ENCODE results near the gene TMEM150C. TPM values are rescaled to one million over a fixed set of nuclear protein-coding genes. Genes with fewer than 3 reads are reported as not detected.

TMEM150C gene
- polyA plus RNA-seq, 1 donor, result 2.7 TPM

Other genes with a start within 250 kb of the TMEM150C start
- gene HNRNPD, start 188.0 kb downstream of the TMEM150C start, polyA plus RNA-seq (ENCODE audit: insufficient read length), result 251 TPM
- 355 TPM for gene HNRNPDL, start 131.5 kb downstream of the TMEM150C start, polyA plus RNA-seq (ENCODE audit: insufficient read length)
- 25.6 TPM for gene ENOPH1, start 131.4 kb downstream of the TMEM150C start, polyA plus RNA-seq (ENCODE audit: insufficient read length)
- 10.4 TPM for gene SCD5, start 236.8 kb upstream of the TMEM150C start, polyA plus RNA-seq (ENCODE audit: insufficient read length)